GM21529 (cell line): Measurements from ENCODE around the gene RSPO4.

Experiments used
- ATAC-seq: cut with Tn5 transposase; IDR thresholded peaks from one replicate; pipeline ENCODE4 v1.9.1; 2021; ENCODE audit not compliant: unreplicated experiment

RSPO4 gene

GRCh38 chr20:910870-911770 is 91.0 kb downstream of the RSPO4 start:
- no peak for ATAC-seq

- ATAC-seq, result no peak
These were observed 91.8 kb downstream of the RSPO4 start for GRCh38 chr20:910132-910869.

- ATAC-seq, result no peak
These were observed 92.5 kb downstream of the RSPO4 start for GRCh38 chr20:909641-910040.
